ENCODE data around the gene VTI1A. TPM values are rescaled to one million over a fixed set of nuclear protein-coding genes. Genes with fewer than 3 reads are reported as not detected.

The VTI1A gene
- total and polyA plus RNA-seq, 9 of the 15 experiments (the other 6 are each of a cell fraction or from before 2014, with no cell fraction given) = 9.3 to 21.4 (median 16.0) TPM

GRCh38 chr10:112446855-112447619, at the start of gene VTI1A, which contains the start of gene ZDHHC6 (continued):
- TF ChIP-seq MBD2 (IDR thresholded peaks at IDR 0.05; ENCODE audit: borderline replicate concordance, low read depth) = 0 out of 2 replicates have a peak, but pooled peaks have one; percentile 27
- no peak for TF ChIP-seq GATAD2A (IDR thresholded peaks at IDR 0.05)
- TF ChIP-seq CBX8 (IDR thresholded peaks at IDR 0.05; ENCODE audit: borderline replicate concordance, extremely low read depth, low read depth, low read length, poor library complexity, severe bottlenecking) = no peak
- no peak for TF ChIP-seq TRIM28 (IDR thresholded peaks at IDR 0.05)
- no peak for TF ChIP-seq BACH1 (tag; IDR thresholded peaks at IDR 0.05)
- no peak for TF ChIP-seq RERE (CRISPR knock-in tag; IDR thresholded peaks at IDR 0.05; ENCODE audit: borderline replicate concordance)
- peak; percentile 66 for TF ChIP-seq FOXM1 (IDR thresholded peaks at IDR 0.05; ENCODE audit: low read depth)
- no peak for TF ChIP-seq FOXM1 (CRISPR knock-in tag; IDR thresholded peaks at IDR 0.05; ENCODE audit: low read depth)
- no peak for TF ChIP-seq NR2F6 (CRISPR knock-in tag; IDR thresholded peaks at IDR 0.05)
- TF ChIP-seq TFE3 (CRISPR knock-in tag; IDR thresholded peaks at IDR 0.05) = no peak
- TF ChIP-seq SP2 (IDR thresholded peaks at IDR 0.05; ENCODE audit: extremely low read depth, low read depth, low read length, poor library complexity, severe bottlenecking) = no peak
- no peak for TF ChIP-seq FUS (optimal IDR thresholded peaks at IDR 0.05; ENCODE audit: low read depth, low read length)
- no peak for TF ChIP-seq MAFK (IDR thresholded peaks at IDR 0.05; ENCODE audit: low read length)
- TF ChIP-seq PREB (CRISPR knock-in tag; IDR thresholded peaks at IDR 0.05) = no peak
- peak; percentile 69 for TF ChIP-seq NR2C1 (IDR thresholded peaks at IDR 0.05)
- 0 out of 2 replicates have a peak, but pooled peaks have one; percentile 20 for TF ChIP-seq NR2C1 (tag; IDR thresholded peaks at IDR 0.05)
- TF ChIP-seq KDM1A (IDR thresholded peaks at IDR 0.05) = no peak
- 0 out of 2 replicates have a peak, but pooled peaks have one; percentile 37 for TF ChIP-seq ZNF766 (CRISPR knock-in tag; conservative IDR thresholded peaks at IDR 0.05)

Measured in K562 (cell line).